Measurements from ENCODE around the gene TMEM170A.

GRCh38 chr16:75486676-75487313 is 22.3 kb upstream of the TMEM170A start:
- no peak for TF ChIP-seq POLR2A (IDR thresholded peaks at IDR 0.05)
- TF ChIP-seq, protein P1, sequence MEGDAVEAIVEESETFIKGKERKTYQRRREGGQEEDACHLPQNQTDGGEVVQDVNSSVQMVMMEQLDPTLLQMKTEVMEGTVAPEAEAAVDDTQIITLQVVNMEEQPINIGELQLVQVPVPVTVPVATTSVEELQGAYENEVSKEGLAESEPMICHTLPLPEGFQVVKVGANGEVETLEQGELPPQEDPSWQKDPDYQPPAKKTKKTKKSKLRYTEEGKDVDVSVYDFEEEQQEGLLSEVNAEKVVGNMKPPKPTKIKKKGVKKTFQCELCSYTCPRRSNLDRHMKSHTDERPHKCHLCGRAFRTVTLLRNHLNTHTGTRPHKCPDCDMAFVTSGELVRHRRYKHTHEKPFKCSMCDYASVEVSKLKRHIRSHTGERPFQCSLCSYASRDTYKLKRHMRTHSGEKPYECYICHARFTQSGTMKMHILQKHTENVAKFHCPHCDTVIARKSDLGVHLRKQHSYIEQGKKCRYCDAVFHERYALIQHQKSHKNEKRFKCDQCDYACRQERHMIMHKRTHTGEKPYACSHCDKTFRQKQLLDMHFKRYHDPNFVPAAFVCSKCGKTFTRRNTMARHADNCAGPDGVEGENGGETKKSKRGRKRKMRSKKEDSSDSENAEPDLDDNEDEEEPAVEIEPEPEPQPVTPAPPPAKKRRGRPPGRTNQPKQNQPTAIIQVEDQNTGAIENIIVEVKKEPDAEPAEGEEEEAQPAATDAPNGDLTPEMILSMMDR (IDR thresholded peaks at IDR 0.05) = no peak
- TF ChIP-seq EP300 (IDR thresholded peaks at IDR 0.05) = no peak

Measured in ovary (tissue), 3 donors.